Uterus (tissue), 4 donors: ENCODE measurements around the gene TAF7L. TPM values are rescaled to one million over a fixed set of nuclear protein-coding genes. Genes with fewer than 3 reads are reported as not detected.

ENCODE experiments used
- DNase-seq, 2 donors: peaks; one replicate each; pipeline ENCODE4 v3.0.0-alpha.2; 2019 to 2020
- H3K27ac ChIP-seq, 2 donors: fragments of 200-600 bp; sonication (generic); 1 replicate in 1 of 2; 2 replicates in 1 of 2; pipeline ENCODE4 v1.5.1; 2016 to 2018
- H3K27me3 ChIP-seq, 2 donors: fragments of 200-600 bp; sonication (generic); one replicate each; pipeline ENCODE4 v1.5.1; 2018 to 2019; ENCODE audit warnings: control low read depth in 1 of 2
- H3K36me3 ChIP-seq, 2 donors: fragments of 200-600 bp; sonication (generic); one replicate each; pipeline ENCODE4 v1.5.1; 2019; ENCODE audit warnings: control low read depth in 1 of 2
- H3K4me1 ChIP-seq, 2 donors: fragments of 200-600 bp; sonication (generic); one replicate each; pipeline ENCODE4 v1.5.1; 2018 to 2019; ENCODE audit warnings: control low read depth in 1 of 2
- H3K4me3 ChIP-seq, 2 donors: fragments of 200-600 bp; sonication (generic); 1 replicate in 1 of 2; 2 replicates in 1 of 2; pipeline ENCODE4 v1.5.1; 2018 to 2019; ENCODE audit warnings: mild to moderate bottlenecking in 1 of 2
- H3K9me3 ChIP-seq, 2 donors: fragments of 200-600 bp; sonication (generic); one replicate each; pipeline ENCODE4 v1.5.1; 2019; ENCODE audit warnings: control low read depth in 1 of 2
- CTCF ChIP-seq, 4 experiments: fragments of 200-600 bp in 2 of 4; fragments of 450-650 bp in 2 of 4; sonication (generic) in 2 of 4; IDR thresholded peaks; one replicate each; pipeline ENCODE4 v1.5.1; 2016 to 2019; ENCODE audit warnings: antibody characterized with exemption in 4 of 4, mild to moderate bottlenecking in 2 of 4, moderate library complexity in 1 of 4
- POLR2A ChIP-seq, 2 donors: fragments of 450-650 bp; IDR thresholded peaks; one replicate each; pipeline ENCODE4 v1.6.1; 2016; ENCODE audit warnings: antibody characterized with exemption in 2 of 2, mild to moderate bottlenecking in 1 of 2, moderate library complexity in 1 of 2
- intact Hi-C: fragments of 100-400 bp; cut with DNase I; formaldehyde crosslinking; loops from one replicate; pipeline ENCODE4 v1.15.1; 2023; ENCODE audit warnings: low total_unique reads
- total RNA-seq, 4 donors: library from RNA; depleted of rRNA in 3 of 4; stranded (reverse); fragments of >200 nt in 3 of 4; gene quantifications; one replicate each; pipeline versions ENCODE4 v1.1.0 to v1.2.4, GENCODE V29; 2014 to 2023
- donor health status: DM: yes; HTN: yes; CAD: no.

Gene TAF7L
- total RNA-seq, 4 donors from 2014 or later = 1.2 TPM; not detected in 3

DNA sequence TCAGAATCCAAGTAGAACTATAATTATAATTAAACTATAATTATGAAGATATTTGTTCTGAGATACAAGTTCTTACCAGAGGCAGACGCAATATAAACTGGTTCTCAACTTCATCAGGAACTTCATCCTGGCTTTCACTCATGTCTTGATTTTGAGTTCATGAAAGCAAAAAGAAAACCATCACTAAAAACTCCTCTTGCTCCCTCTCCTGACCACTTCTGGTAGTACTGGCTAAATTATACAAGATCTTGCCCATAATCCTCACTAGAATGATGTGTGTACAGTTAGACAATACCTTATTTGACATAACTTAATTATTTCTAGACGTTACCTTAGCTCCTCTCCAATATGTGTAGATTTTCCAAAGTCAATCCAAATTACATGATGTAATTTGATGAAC lies 3.7 kb downstream of the TAF7L start:
- Histone ChIP-seq H3K4me1 (no peaks in the 10 kb centered on the region), H3K27me3 (peaks cover 0 to 4% of the 10 kb centered on the region in 2 donors), H3K9me3 (no peaks in the 10 kb centered on the region), H3K36me3 (no peaks in the 10 kb centered on the region), H3K4me3 (no peak overlapping the region), H3K27ac (no peak overlapping the region)
- intact Hi-C loops = no loop called here
- DNase-seq = no peak
- TF ChIP-seq CTCF (IDR thresholded peaks at IDR 0.05) = peak in 3 of 4 experiments; percentile 30 to 41 (median 34)
- no peak for TF ChIP-seq POLR2A (IDR thresholded peaks at IDR 0.05)

GRCh38 chrX:101276238-101276637 lies 14.9 kb downstream of the TAF7L start:
- intact Hi-C loops = no loop called here
- no peak overlapping the region for H3K27ac ChIP-seq
- no peak overlapping the region for H3K4me3 ChIP-seq

DNA sequence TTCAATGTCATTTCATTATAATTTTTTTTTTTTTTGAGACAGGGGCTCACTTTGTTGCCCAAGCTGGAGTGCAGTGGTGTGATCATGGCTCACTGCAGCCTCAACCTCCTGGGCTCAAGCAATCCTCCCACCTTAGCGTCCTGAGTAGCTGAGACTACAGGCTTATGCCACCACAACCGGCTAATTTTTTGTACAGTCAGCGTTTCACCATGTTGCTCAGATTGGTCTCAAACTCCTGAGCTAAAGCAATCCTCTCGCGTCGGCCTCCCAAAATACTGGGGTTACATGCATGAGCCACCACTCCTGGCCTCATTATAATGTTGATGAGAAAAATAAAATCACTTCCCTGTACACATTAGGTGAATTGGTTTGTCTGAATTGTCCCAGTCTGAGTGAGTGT lies 16.9 kb downstream of the TAF7L start:
- no peaks in the 10 kb centered on the region for H3K27me3 ChIP-seq

More at GRCh38 chrX:101276238-101276637, 14.9 kb downstream of the TAF7L start:
- Histone ChIP-seq H3K36me3 (no peaks in the 10 kb centered on the region), H3K9me3 (no peaks in the 10 kb centered on the region), H3K27me3 (no peaks in the 10 kb centered on the region), H3K4me1 (no peaks in the 10 kb centered on the region)
- DNase-seq = no peak
- TF ChIP-seq CTCF (IDR thresholded peaks at IDR 0.05) = no peak
- TF ChIP-seq POLR2A (IDR thresholded peaks at IDR 0.05) = no peak

GRCh38 chrX:101265869-101266428 lies 25.2 kb downstream of the TAF7L start:
- H3K4me3 ChIP-seq = no peak overlapping the region
- H3K4me1 ChIP-seq = no peaks in the 10 kb centered on the region
- no peaks in the 10 kb centered on the region for H3K27me3 ChIP-seq
- intact Hi-C loops = no loop called here
- H3K27ac ChIP-seq = no peak overlapping the region
- no peak for TF ChIP-seq CTCF (IDR thresholded peaks at IDR 0.05)
- TF ChIP-seq POLR2A (IDR thresholded peaks at IDR 0.05) = no peak
- no peaks in the 10 kb centered on the region for H3K36me3 ChIP-seq
- H3K9me3 ChIP-seq = no peaks in the 10 kb centered on the region
- DNase-seq = no peak

More for the DNA sequence above, 16.9 kb downstream of the TAF7L start:
- no peaks in the 10 kb centered on the region for H3K36me3 ChIP-seq
- intact Hi-C loops = no loop called here
- DNase-seq = no peak
- H3K9me3 ChIP-seq = no peaks in the 10 kb centered on the region
- no peaks in the 10 kb centered on the region for H3K4me1 ChIP-seq
- H3K4me3 ChIP-seq = no peak overlapping the region
- TF ChIP-seq POLR2A (IDR thresholded peaks at IDR 0.05) (no peak), CTCF (IDR thresholded peaks at IDR 0.05) (no peak)
- no peak overlapping the region for H3K27ac ChIP-seq

GRCh38 chrX:101263766-101264165 lies 27.4 kb downstream of the TAF7L start:
- Histone ChIP-seq H3K36me3 (no peaks in the 10 kb centered on the region), H3K4me1 (no peaks in the 10 kb centered on the region), H3K9me3 (no peaks in the 10 kb centered on the region), H3K27ac (no peak overlapping the region), H3K4me3 (no peak overlapping the region), H3K27me3 (no peaks in the 10 kb centered on the region)
- intact Hi-C loops = no loop called here
- TF ChIP-seq POLR2A (IDR thresholded peaks at IDR 0.05) (no peak), CTCF (IDR thresholded peaks at IDR 0.05) (no peak)
- no peak for DNase-seq
